ENCODE results near the gene ANO1. TPM values are rescaled to one million over a fixed set of nuclear protein-coding genes. Genes with fewer than 3 reads are reported as not detected.
A peak's percentile ranks its signal among the peaks of the same experiment; 100 is the strongest.

ANO1 gene
- polyA plus RNA-seq, 4 donors = 1.1 to 8.3 (median 2.9) TPM; not detected in 1

DNA sequence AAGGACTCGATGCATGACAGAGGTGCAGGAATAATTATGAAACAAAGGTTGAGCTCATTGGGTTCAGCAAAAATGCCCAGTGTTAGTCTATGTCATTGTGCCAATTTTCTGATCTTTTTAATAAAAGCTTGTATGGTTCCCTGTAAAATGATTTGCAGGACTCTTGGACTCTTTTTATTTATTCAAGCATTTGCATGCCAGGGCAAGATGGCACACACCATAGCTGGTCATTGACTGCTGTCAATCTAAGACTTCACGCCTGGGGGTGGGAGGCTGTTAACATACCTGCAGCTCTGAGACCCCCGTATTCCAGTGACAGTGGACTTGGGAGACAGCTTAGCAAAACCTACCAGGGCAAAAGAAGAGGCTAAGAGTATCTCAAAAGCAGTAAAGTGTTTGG, 32.0 kb upstream of the ANO1 start:
- Histone ChIP-seq H3K9me3 (ENCODE audit: control insufficient read depth in 2 of 2, insufficient read depth in 1 of 2, low read depth in 1 of 2, low read length in 1 of 2) (peaks cover 0 to 7% of the 10 kb centered on the region in 2 donors), H3K27me3 (ENCODE audit: control insufficient read depth in 3 of 3, insufficient read depth in 3 of 3, low read length in 3 of 3) (peaks cover 3 to 5% (median 3%) of the 10 kb centered on the region in 3 donors), H3K36me3 (ENCODE audit: control insufficient read depth in 3 of 3, insufficient read depth in 2 of 3, low read depth in 1 of 3, low read length in 3 of 3) (no peaks in the 10 kb centered on the region), H3K4me3 (ENCODE audit: low read depth in 1 of 3, low read length in 3 of 3) (no peak overlapping the region), H3K27ac (ENCODE audit: low read depth in 1 of 3, low read length in 2 of 3) (no peak overlapping the region), H3K4me1 (ENCODE audit: control insufficient read depth in 3 of 3, insufficient read depth in 2 of 3, low read depth in 1 of 3, low read length in 2 of 3) (no peaks in the 10 kb centered on the region)
- DNase-seq (no peak), FAIRE-seq (no peak)
- WGBS, 3 donors = 40 to 85% (median 67%) methylated on average over 3 of the region's 3 CpGs

- no peak overlapping the region for H3K27ac ChIP-seq (ENCODE audit: low read depth in 1 of 3, low read length in 2 of 3)
- peaks cover 0 to 5% (median 3%) of the 10 kb centered on the region in 3 donors for H3K27me3 ChIP-seq (ENCODE audit: control insufficient read depth in 3 of 3, insufficient read depth in 3 of 3, low read length in 3 of 3)
- H3K4me1 ChIP-seq (ENCODE audit: control insufficient read depth in 3 of 3, insufficient read depth in 2 of 3, low read depth in 1 of 3, low read length in 2 of 3) = no peaks in the 10 kb centered on the region
- no peaks in the 10 kb centered on the region for H3K36me3 ChIP-seq (ENCODE audit: control insufficient read depth in 3 of 3, insufficient read depth in 2 of 3, low read depth in 1 of 3, low read length in 3 of 3)
- H3K9me3 ChIP-seq (ENCODE audit: control insufficient read depth in 2 of 2, insufficient read depth in 1 of 2, low read depth in 1 of 2, low read length in 1 of 2) = no peaks in the 10 kb centered on the region
- FAIRE-seq = no peak
- 33 to 41% (median 33%) methylated on average over 11 of the region's 12 CpGs for WGBS, 3 donors
- no peak overlapping the region for H3K4me3 ChIP-seq (ENCODE audit: low read depth in 1 of 3, low read length in 3 of 3)
- DNase-seq = peak in 1 of 2 donors; percentile 37
These were observed 29.7 kb upstream of the ANO1 start for GRCh38 chr11:70048279-70049024.

- 72 to 80% (median 77%) methylated on average over 5 of the region's 5 CpGs for WGBS, 3 donors
- Histone ChIP-seq H3K27ac (ENCODE audit: low read depth in 1 of 3, low read length in 2 of 3) (no peak overlapping the region), H3K27me3 (ENCODE audit: control insufficient read depth in 3 of 3, insufficient read depth in 3 of 3, low read length in 3 of 3) (peaks cover 0 to 5% (median 3%) of the 10 kb centered on the region in 3 donors), H3K36me3 (ENCODE audit: control insufficient read depth in 3 of 3, insufficient read depth in 2 of 3, low read depth in 1 of 3, low read length in 3 of 3) (no peaks in the 10 kb centered on the region), H3K9me3 (ENCODE audit: control insufficient read depth in 2 of 2, insufficient read depth in 1 of 2, low read depth in 1 of 2, low read length in 1 of 2) (no peaks in the 10 kb centered on the region), H3K4me1 (ENCODE audit: control insufficient read depth in 3 of 3, insufficient read depth in 2 of 3, low read depth in 1 of 3, low read length in 2 of 3) (no peaks in the 10 kb centered on the region), H3K4me3 (ENCODE audit: low read depth in 1 of 3, low read length in 3 of 3) (no peak overlapping the region)
- no peak for DNase-seq
- no peak for FAIRE-seq
These were observed 29.1 kb upstream of the ANO1 start for GRCh38 chr11:70049045-70049444.

GRCh38 chr11:70050243-70050642, 27.9 kb upstream of the ANO1 start:
- Histone ChIP-seq H3K27ac (ENCODE audit: low read depth in 1 of 3, low read length in 2 of 3) (no peak overlapping the region), H3K4me3 (ENCODE audit: low read depth in 1 of 3, low read length in 3 of 3) (no peak overlapping the region), H3K36me3 (ENCODE audit: control insufficient read depth in 3 of 3, insufficient read depth in 2 of 3, low read depth in 1 of 3, low read length in 3 of 3) (no peaks in the 10 kb centered on the region), H3K4me1 (ENCODE audit: control insufficient read depth in 3 of 3, insufficient read depth in 2 of 3, low read depth in 1 of 3, low read length in 2 of 3) (no peaks in the 10 kb centered on the region), H3K9me3 (ENCODE audit: control insufficient read depth in 2 of 2, insufficient read depth in 1 of 2, low read depth in 1 of 2, low read length in 1 of 2) (no peaks in the 10 kb centered on the region), H3K27me3 (ENCODE audit: control insufficient read depth in 3 of 3, insufficient read depth in 3 of 3, low read length in 3 of 3) (peaks cover 0 to 5% (median 3%) of the 10 kb centered on the region in 3 donors)
- 49 to 68% (median 49%) methylated on average over 7 of the region's 7 CpGs for WGBS, 3 donors
- no peak for FAIRE-seq
- DNase-seq = no peak

GRCh38 chr11:70054004-70054403, 24.1 kb upstream of the ANO1 start:
- Histone ChIP-seq H3K27me3 (ENCODE audit: control insufficient read depth in 3 of 3, insufficient read depth in 3 of 3, low read length in 3 of 3) (peaks cover 0 to 5% (median under 1%) of the 10 kb centered on the region in 3 donors), H3K36me3 (ENCODE audit: control insufficient read depth in 3 of 3, insufficient read depth in 2 of 3, low read depth in 1 of 3, low read length in 3 of 3) (no peaks in the 10 kb centered on the region), H3K27ac (ENCODE audit: low read depth in 1 of 3, low read length in 2 of 3) (no peak overlapping the region), H3K4me1 (ENCODE audit: control insufficient read depth in 3 of 3, insufficient read depth in 2 of 3, low read depth in 1 of 3, low read length in 2 of 3) (no peaks in the 10 kb centered on the region), H3K9me3 (ENCODE audit: control insufficient read depth in 2 of 2, insufficient read depth in 1 of 2, low read depth in 1 of 2, low read length in 1 of 2) (peaks cover 0 to 4% of the 10 kb centered on the region in 2 donors), H3K4me3 (ENCODE audit: low read depth in 1 of 3, low read length in 3 of 3) (no peak overlapping the region)
- 45 to 74% (median 50%) methylated on average over 3 of the region's 3 CpGs for WGBS, 3 donors
- FAIRE-seq (no peak), DNase-seq (peak in 1 of 2 donors; percentile 54)

- Histone ChIP-seq H3K4me1 (ENCODE audit: control insufficient read depth in 3 of 3, insufficient read depth in 2 of 3, low read depth in 1 of 3, low read length in 2 of 3) (no peaks in the 10 kb centered on the region), H3K27ac (ENCODE audit: low read depth in 1 of 3, low read length in 2 of 3) (no peak overlapping the region), H3K36me3 (ENCODE audit: control insufficient read depth in 3 of 3, insufficient read depth in 2 of 3, low read depth in 1 of 3, low read length in 3 of 3) (no peaks in the 10 kb centered on the region), H3K27me3 (ENCODE audit: control insufficient read depth in 3 of 3, insufficient read depth in 3 of 3, low read length in 3 of 3) (peaks cover 0 to under 1% (median 0%) of the 10 kb centered on the region in 3 donors), H3K4me3 (ENCODE audit: low read depth in 1 of 3, low read length in 3 of 3) (no peak overlapping the region), H3K9me3 (ENCODE audit: control insufficient read depth in 2 of 2, insufficient read depth in 1 of 2, low read depth in 1 of 2, low read length in 1 of 2) (peaks cover 0 to 4% of the 10 kb centered on the region in 2 donors)
- WGBS, 3 donors = 60 to 66% (median 64%) methylated on average over 3 of the region's 3 CpGs
- DNase-seq (no peak), FAIRE-seq (no peak)
These were observed 22.7 kb upstream of the ANO1 start for GRCh38 chr11:70055444-70055843.

DNA sequence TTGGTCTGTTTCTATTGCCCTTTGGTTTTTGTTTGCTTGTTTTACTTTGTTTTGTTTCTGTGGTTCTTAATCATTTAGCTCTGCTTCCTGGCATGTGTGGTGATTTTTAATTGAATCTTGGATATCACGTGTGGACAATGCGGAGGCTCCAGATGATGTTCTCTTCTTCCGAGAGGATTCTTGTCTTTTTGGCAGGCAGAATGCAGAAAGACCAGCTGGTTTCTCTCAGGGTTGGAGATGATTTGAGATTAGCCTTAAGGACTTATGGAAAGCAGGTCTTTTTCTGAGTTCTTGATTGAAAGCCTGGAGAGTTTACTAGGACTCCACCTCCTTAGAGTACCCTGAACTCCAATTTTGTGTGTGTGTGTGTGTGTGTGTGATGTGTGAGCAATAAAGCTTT, 21.0 kb upstream of the ANO1 start:
- Histone ChIP-seq H3K4me3 (ENCODE audit: low read depth in 1 of 3, low read length in 3 of 3) (no peak overlapping the region), H3K36me3 (ENCODE audit: control insufficient read depth in 3 of 3, insufficient read depth in 2 of 3, low read depth in 1 of 3, low read length in 3 of 3) (no peaks in the 10 kb centered on the region), H3K27me3 (ENCODE audit: control insufficient read depth in 3 of 3, insufficient read depth in 3 of 3, low read length in 3 of 3) (no peaks in the 10 kb centered on the region), H3K27ac (ENCODE audit: low read depth in 1 of 3, low read length in 2 of 3) (no peak overlapping the region), H3K9me3 (ENCODE audit: control insufficient read depth in 2 of 2, insufficient read depth in 1 of 2, low read depth in 1 of 2, low read length in 1 of 2) (peaks cover 0 to 4% of the 10 kb centered on the region in 2 donors), H3K4me1 (ENCODE audit: control insufficient read depth in 3 of 3, insufficient read depth in 2 of 3, low read depth in 1 of 3, low read length in 2 of 3) (no peaks in the 10 kb centered on the region)
- WGBS, 3 donors = 71 to 93% (median 93%) methylated on average over 3 of the region's 3 CpGs
- FAIRE-seq = no peak
- no peak for DNase-seq

GRCh38 chr11:70059971-70060370, 18.1 kb upstream of the ANO1 start:
- WGBS, 3 donors = 70 to 82% (median 77%) methylated on average over 5 of the region's 5 CpGs
- H3K4me1 ChIP-seq (ENCODE audit: control insufficient read depth in 3 of 3, insufficient read depth in 2 of 3, low read depth in 1 of 3, low read length in 2 of 3) = no peaks in the 10 kb centered on the region
- peaks cover 0 to 4% of the 10 kb centered on the region in 2 donors for H3K9me3 ChIP-seq (ENCODE audit: control insufficient read depth in 2 of 2, insufficient read depth in 1 of 2, low read depth in 1 of 2, low read length in 1 of 2)
- H3K4me3 ChIP-seq (ENCODE audit: low read depth in 1 of 3, low read length in 3 of 3) = no peak overlapping the region
- H3K27me3 ChIP-seq (ENCODE audit: control insufficient read depth in 3 of 3, insufficient read depth in 3 of 3, low read length in 3 of 3) = no peaks in the 10 kb centered on the region
- FAIRE-seq = no peak
- DNase-seq = no peak
- H3K36me3 ChIP-seq (ENCODE audit: control insufficient read depth in 3 of 3, insufficient read depth in 2 of 3, low read depth in 1 of 3, low read length in 3 of 3) = no peaks in the 10 kb centered on the region
- no peak overlapping the region for H3K27ac ChIP-seq (ENCODE audit: low read depth in 1 of 3, low read length in 2 of 3)

Measured in small intestine (tissue), 7 donors.